GM18873 (cell line): ENCODE data around the gene FOXL1.

Experiments
- ATAC-seq: cut with Tn5 transposase; IDR thresholded peaks from one replicate; pipeline ENCODE4 v1.9.1; 2021; ENCODE audit warnings: mild to moderate bottlenecking, moderate library complexity, moderate number of reproducible peaks; ENCODE audit not compliant: unreplicated experiment, low FRiP score

The FOXL1 gene

GRCh38 chr16:86598607-86599565 is 20.5 kb downstream of the FOXL1 start:
- no peak for ATAC-seq

GRCh38 chr16:86601356-86601755 is 23.0 kb downstream of the FOXL1 start:
- no peak for ATAC-seq

GRCh38 chr16:86602521-86602920 is 24.2 kb downstream of the FOXL1 start:
- ATAC-seq = no peak

GRCh38 chr16:86604436-86605193 is 26.3 kb downstream of the FOXL1 start:
- ATAC-seq = no peak

- ATAC-seq = no peak
Observed at GRCh38 chr16:86605950-86606349, 27.6 kb downstream of the FOXL1 start.

- no peak for ATAC-seq
Observed at GRCh38 chr16:86608301-86608747, 30.0 kb downstream of the FOXL1 start.

- ATAC-seq = no peak
Observed at GRCh38 chr16:86609115-86609514, 30.8 kb downstream of the FOXL1 start.

GRCh38 chr16:86609661-86610060 is 31.3 kb downstream of the FOXL1 start:
- no peak for ATAC-seq

- no peak for ATAC-seq
Observed at GRCh38 chr16:86610779-86611524, 32.6 kb downstream of the FOXL1 start.

GRCh38 chr16:86611525-86611855 is 33.1 kb downstream of the FOXL1 start:
- ATAC-seq = no peak

GRCh38 chr16:86611941-86612340 is 33.6 kb downstream of the FOXL1 start:
- no peak for ATAC-seq

- ATAC-seq = no peak
Observed at GRCh38 chr16:86614699-86615098, 36.4 kb downstream of the FOXL1 start.

GRCh38 chr16:86616906-86617305 is 38.6 kb downstream of the FOXL1 start:
- ATAC-seq = no peak

GRCh38 chr16:86618431-86619238 is 40.3 kb downstream of the FOXL1 start:
- no peak for ATAC-seq

- no peak for ATAC-seq
Observed at GRCh38 chr16:86619239-86619794, 41.0 kb downstream of the FOXL1 start.

GRCh38 chr16:86620184-86620583 is 41.8 kb downstream of the FOXL1 start:
- ATAC-seq = no peak

GRCh38 chr16:86621966-86622365 is 43.6 kb downstream of the FOXL1 start:
- ATAC-seq = no peak

- no peak for ATAC-seq
Observed at GRCh38 chr16:86622700-86623615, 44.6 kb downstream of the FOXL1 start.

- ATAC-seq = no peak
Observed at GRCh38 chr16:86625029-86625428, 46.7 kb downstream of the FOXL1 start.
